H9 (cell line): ENCODE measurements around the gene MEIS2. TPM values are rescaled to one million over a fixed set of nuclear protein-coding genes. Genes with fewer than 3 reads are reported as not detected.

ENCODE experiments used
- DNase-seq: peaks from one replicate; pipeline ENCODE4 v3.0.0-alpha.2; 2017
- H2AFZ ChIP-seq: one replicate; pipeline ENCODE4 v1.6.1; 2013; ENCODE audit warnings: mild to moderate bottlenecking, low read length, control low read depth, moderate library complexity
- H2AK5ac ChIP-seq: 2 replicates; pipeline ENCODE4 v1.6.1; 2013; ENCODE audit warnings: low read length, control low read depth, mixed read lengths; ENCODE audit not compliant: insufficient read length
- H2BK120ac ChIP-seq: one replicate; pipeline ENCODE4 v1.6.1; 2013; ENCODE audit warnings: low read depth, mild to moderate bottlenecking, low read length, control low read depth, inconsistent platforms; ENCODE audit not compliant: poor library complexity, severe bottlenecking
- H2BK12ac ChIP-seq: 2 replicates; pipeline ENCODE4 v1.6.1; 2013; ENCODE audit warnings: low read length, control low read depth, mixed read lengths, low read depth; ENCODE audit not compliant: insufficient read length
- H2BK15ac ChIP-seq: 2 replicates; pipeline ENCODE4 v1.6.1; 2013; ENCODE audit warnings: low read depth, low read length, control low read depth
- H2BK20ac ChIP-seq: one replicate; pipeline ENCODE4 v1.6.1; 2013; ENCODE audit warnings: low read depth, mild to moderate bottlenecking, low read length, control low read depth, inconsistent platforms; ENCODE audit not compliant: poor library complexity, severe bottlenecking
- H2BK5ac ChIP-seq: 2 replicates; pipeline ENCODE4 v1.6.1; 2013; ENCODE audit warnings: low read length, control low read depth, mixed read lengths; ENCODE audit not compliant: insufficient read length
- H3K14ac ChIP-seq: 2 replicates; pipeline ENCODE4 v1.6.1; 2013; ENCODE audit warnings: low read length, control low read depth; ENCODE audit not compliant: insufficient read depth
- H3K18ac ChIP-seq: 2 replicates; pipeline ENCODE4 v1.6.1; 2013; ENCODE audit warnings: low read depth, mild to moderate bottlenecking, mixed read lengths, low read length, control low read depth; ENCODE audit not compliant: insufficient read length
- H3K23ac ChIP-seq: 2 replicates; pipeline ENCODE4 v1.6.1; 2013; ENCODE audit warnings: low read length, control low read depth, mixed read lengths, low read depth; ENCODE audit not compliant: insufficient read length
- H3K23me2 ChIP-seq: 2 replicates; pipeline ENCODE4 v1.6.1; 2013; ENCODE audit warnings: low read depth, mild to moderate bottlenecking, mixed read lengths, low read length, control low read depth; ENCODE audit not compliant: insufficient read length, poor library complexity, severe bottlenecking
- H3K27ac ChIP-seq: 2 replicates; pipeline ENCODE4 v1.5.1; 2013; ENCODE audit warnings: low read length, control low read depth, mixed read lengths, low read depth; ENCODE audit not compliant: insufficient read length
- H3K27me3 ChIP-seq: 2 replicates; pipeline ENCODE4 v1.6.1; 2013; ENCODE audit warnings: low read length, control low read depth, inconsistent platforms; ENCODE audit not compliant: insufficient read depth
- H3K4ac ChIP-seq: 2 replicates; pipeline ENCODE4 v1.6.1; 2013; ENCODE audit warnings: low read depth, mild to moderate bottlenecking, control low read depth, inconsistent platforms, low read length, moderate library complexity
- H3K4me1 ChIP-seq: 2 replicates; pipeline ENCODE4 v1.6.1; 2013; ENCODE audit warnings: low read length, control low read depth, inconsistent platforms; ENCODE audit not compliant: insufficient read depth
- H3K4me2 ChIP-seq: 2 replicates; pipeline ENCODE4 v1.6.1; 2013; ENCODE audit warnings: low read length, control low read depth, mixed read lengths; ENCODE audit not compliant: insufficient read length, insufficient read depth
- H3K56ac ChIP-seq: 2 replicates; pipeline ENCODE4 v1.6.1; 2013; ENCODE audit warnings: low read depth, mild to moderate bottlenecking, mixed read lengths, low read length, control low read depth; ENCODE audit not compliant: insufficient read length
- H3K79me1 ChIP-seq: 2 replicates; pipeline ENCODE4 v1.6.1; 2013; ENCODE audit warnings: low read depth, mild to moderate bottlenecking, moderate library complexity, low read length, control low read depth, inconsistent platforms; ENCODE audit not compliant: insufficient read depth, poor library complexity, severe bottlenecking
- H3K79me2 ChIP-seq: 2 replicates; pipeline ENCODE4 v1.6.1; 2013; ENCODE audit warnings: low read length, control low read depth, inconsistent platforms; ENCODE audit not compliant: insufficient read depth
- H3K9ac ChIP-seq: 2 replicates; pipeline ENCODE4 v1.6.1; 2013; ENCODE audit warnings: low read length, control low read depth, mixed read lengths; ENCODE audit not compliant: insufficient read length; ENCODE audit errors: extremely low read depth
- H3K9me3 ChIP-seq: one replicate; pipeline ENCODE4 v1.6.1; 2013; ENCODE audit warnings: low read depth, low read length, inconsistent platforms; ENCODE audit not compliant: control insufficient read depth
- H3T11ph ChIP-seq: one replicate; pipeline ENCODE4 v1.6.1; 2013; ENCODE audit warnings: mild to moderate bottlenecking, low read length, control low read depth, inconsistent platforms
- H4K20me1 ChIP-seq: one replicate; pipeline ENCODE4 v1.6.1; 2013; ENCODE audit not compliant: control insufficient read depth, insufficient read length, insufficient read depth
- H4K5ac ChIP-seq: 2 replicates; pipeline ENCODE4 v1.6.1; 2013; ENCODE audit warnings: low read depth, mild to moderate bottlenecking, mixed read lengths, low read length, control low read depth; ENCODE audit not compliant: insufficient read length
- H4K8ac ChIP-seq: replicated peaks from 2 replicates; pipeline ENCODE4 v1.6.1; 2013; ENCODE audit warnings: low read length, control low read depth, mixed read lengths, low read depth; ENCODE audit not compliant: insufficient read length
- H4K91ac ChIP-seq: 2 replicates; pipeline ENCODE4 v1.6.1; 2013; ENCODE audit warnings: low read depth, mild to moderate bottlenecking, moderate library complexity, mixed read lengths, low read length, control low read depth; ENCODE audit not compliant: insufficient read length
- H3K27ac Mint-ChIP-seq, 3 experiments: 2 replicates in 2 of 3; 3 replicates in 1 of 3; pipeline ENCODE4 v1.8.0; 2020 to 2021; ENCODE audit warnings: mixed read lengths in 3 of 3, mild to moderate bottlenecking in 1 of 3, moderate library complexity in 1 of 3
- H3K27me3 Mint-ChIP-seq: 2 replicates; pipeline ENCODE4 v1.8.0; 2021; ENCODE audit warnings: low read depth, mild to moderate bottlenecking, moderate library complexity, mixed read lengths
- H3K36me3 Mint-ChIP-seq, 3 experiments: 2 replicates in 2 of 3; 3 replicates in 1 of 3; pipeline ENCODE4 v1.8.0; 2020 to 2021; ENCODE audit warnings: low read depth in 3 of 3, mixed read lengths in 3 of 3; ENCODE audit not compliant: insufficient read depth in 1 of 3
- H3K4me1 Mint-ChIP-seq, 2 experiments: 2 replicates each; pipeline ENCODE4 v1.8.0; 2020; ENCODE audit warnings: mixed read lengths in 2 of 2
- H3K4me3 Mint-ChIP-seq, 2 experiments: 2 replicates in 1 of 2; 3 replicates in 1 of 2; pipeline ENCODE4 v1.8.0; 2020 to 2021; ENCODE audit warnings: mild to moderate bottlenecking in 2 of 2, mixed read lengths in 2 of 2, moderate library complexity in 1 of 2
- H3K9me3 Mint-ChIP-seq, 2 experiments: 2 replicates in 1 of 2; 3 replicates in 1 of 2; pipeline ENCODE4 v1.8.0; 2020; ENCODE audit warnings: mild to moderate bottlenecking in 2 of 2, mixed read lengths in 2 of 2, moderate library complexity in 1 of 2
- WGBS: extraction: QIAGEN DNeasy Blood & Tissue Kit; methylation state at CpG from one replicate; pipeline ENCODE4 v1.1.7; 2013; ENCODE audit warnings: missing lambda C conversion rate, low lambda C conversion rate, mixed read lengths; ENCODE audit not compliant: insufficient read length; ENCODE audit errors: extremely low coverage; 5-methylcytosine and 5-hydroxymethylcytosine counted together
- total RNA-seq: library from RNA; stranded (reverse); gene quantifications from 2 replicates; pipeline ENCODE4 v1.2.1, GENCODE V29; 2021
- TF ChIP-seq, protein P1 (sequence below): fragments of 200-600 bp; sonication (generic); conservative IDR thresholded peaks from 3 replicates; pipeline ENCODE4 v1.8.0; 2021; ENCODE audit warnings: antibody characterized with exemption, mild to moderate bottlenecking

Gene MEIS2
- total RNA-seq, 1 experiment from 2014 or later: 0.35 TPM

DNA sequence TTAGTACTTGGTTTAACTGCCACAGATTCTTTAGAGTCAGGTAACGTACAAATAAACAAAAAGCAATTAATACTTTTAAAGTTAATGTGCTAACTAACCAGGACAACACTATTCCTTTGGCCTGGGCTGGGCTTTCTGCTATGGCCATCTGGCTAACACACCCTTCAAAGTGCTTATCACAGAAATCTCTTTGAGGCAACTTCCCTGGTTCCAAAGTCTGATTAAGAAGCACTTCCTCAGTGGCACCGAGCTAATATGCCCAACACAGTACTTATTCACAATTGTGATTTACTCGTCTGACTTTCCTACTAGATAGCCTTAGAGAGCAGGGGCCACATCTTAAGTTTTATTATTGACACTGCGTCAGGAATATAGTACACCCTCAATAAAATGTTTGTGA is 191.4 kb downstream of the MEIS2 start:
- Histone ChIP-seq H3K4me1 (peaks cover 3% of the 10 kb centered on the region; the same call in 1 of the 2 replicates), H2BK5ac (no peak overlapping the region), H3K27ac (no peak overlapping the region), H3K14ac (no peak overlapping the region), H3K56ac (no peak overlapping the region), H4K91ac (no peak overlapping the region), H3K4ac (no peak overlapping the region), H3T11ph (no peak overlapping the region), H2AFZ (no peak overlapping the region), H3K18ac (no peak overlapping the region), H2BK15ac (no peak overlapping the region), H2BK120ac (no peak overlapping the region), H3K27me3 (no peaks in the 10 kb centered on the region), H3K79me2 (no peaks in the 10 kb centered on the region), H4K5ac (no peak overlapping the region), H3K79me1 (no peaks in the 10 kb centered on the region), H3K9ac (no peak overlapping the region), H3K23me2 (no peaks in the 10 kb centered on the region), H4K8ac (no peak overlapping the region), H2AK5ac (no peak overlapping the region), H3K23ac (no peak overlapping the region), H4K20me1 (no peaks in the 10 kb centered on the region), H2BK12ac (no peak overlapping the region), H2BK20ac (no peak overlapping the region), H3K4me2 (no peak overlapping the region), H3K9me3 (no peaks in the 10 kb centered on the region)
- TF ChIP-seq, protein P1, sequence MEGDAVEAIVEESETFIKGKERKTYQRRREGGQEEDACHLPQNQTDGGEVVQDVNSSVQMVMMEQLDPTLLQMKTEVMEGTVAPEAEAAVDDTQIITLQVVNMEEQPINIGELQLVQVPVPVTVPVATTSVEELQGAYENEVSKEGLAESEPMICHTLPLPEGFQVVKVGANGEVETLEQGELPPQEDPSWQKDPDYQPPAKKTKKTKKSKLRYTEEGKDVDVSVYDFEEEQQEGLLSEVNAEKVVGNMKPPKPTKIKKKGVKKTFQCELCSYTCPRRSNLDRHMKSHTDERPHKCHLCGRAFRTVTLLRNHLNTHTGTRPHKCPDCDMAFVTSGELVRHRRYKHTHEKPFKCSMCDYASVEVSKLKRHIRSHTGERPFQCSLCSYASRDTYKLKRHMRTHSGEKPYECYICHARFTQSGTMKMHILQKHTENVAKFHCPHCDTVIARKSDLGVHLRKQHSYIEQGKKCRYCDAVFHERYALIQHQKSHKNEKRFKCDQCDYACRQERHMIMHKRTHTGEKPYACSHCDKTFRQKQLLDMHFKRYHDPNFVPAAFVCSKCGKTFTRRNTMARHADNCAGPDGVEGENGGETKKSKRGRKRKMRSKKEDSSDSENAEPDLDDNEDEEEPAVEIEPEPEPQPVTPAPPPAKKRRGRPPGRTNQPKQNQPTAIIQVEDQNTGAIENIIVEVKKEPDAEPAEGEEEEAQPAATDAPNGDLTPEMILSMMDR: no peak
- Mint-ChIP-seq H3K27ac (no peak overlapping the region), H3K9me3 (no peaks in the 10 kb centered on the region), H3K27me3 (peaks cover 3% of the 10 kb centered on the region; the same call in 1 of the 2 replicates), H3K4me3 (no peak overlapping the region), H3K4me1 (peaks cover 8 to 20% of the 10 kb centered on the region in 2 experiments; a peak in 3 of 4 replicates), H3K36me3 (no peaks in the 10 kb centered on the region; a peak in 1 of 7 replicates)
- DNase-seq: no peak
- WGBS: no CpG with 5 or more reads among the region's 4 CpGs
